Measurements from ENCODE around the gene LHFPL4.

The LHFPL4 gene

DNA sequence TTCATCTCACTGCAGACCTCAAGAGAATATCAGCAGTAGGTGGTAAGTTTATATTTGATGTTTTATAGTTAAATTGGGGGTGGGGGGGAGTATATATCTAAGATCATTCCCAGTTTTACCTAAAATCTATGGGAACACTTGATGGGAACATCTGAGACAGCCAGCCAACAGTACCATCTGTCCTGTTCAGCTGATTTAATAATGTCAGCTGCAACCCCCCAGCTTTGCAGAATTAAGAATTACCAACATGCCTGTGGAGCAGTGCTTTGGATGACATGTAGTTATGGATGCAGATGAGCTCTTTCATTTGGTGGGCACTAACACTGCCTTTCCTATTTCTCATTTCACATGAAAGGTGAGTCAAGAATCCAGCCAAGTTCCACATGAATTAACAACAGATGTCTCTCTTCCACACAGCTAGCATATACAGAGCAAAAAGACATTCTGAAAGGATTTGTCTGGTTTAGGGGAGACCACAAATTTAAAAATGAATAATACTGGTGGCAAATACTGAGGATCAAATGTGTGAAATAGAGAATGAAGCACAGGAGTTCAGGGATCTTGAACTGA lies 80.0 kb downstream of the LHFPL4 start:
- peak; percentile 4 to 10 for DNase-seq (ENCODE audit: low read depth in 2 of 2)

DNA sequence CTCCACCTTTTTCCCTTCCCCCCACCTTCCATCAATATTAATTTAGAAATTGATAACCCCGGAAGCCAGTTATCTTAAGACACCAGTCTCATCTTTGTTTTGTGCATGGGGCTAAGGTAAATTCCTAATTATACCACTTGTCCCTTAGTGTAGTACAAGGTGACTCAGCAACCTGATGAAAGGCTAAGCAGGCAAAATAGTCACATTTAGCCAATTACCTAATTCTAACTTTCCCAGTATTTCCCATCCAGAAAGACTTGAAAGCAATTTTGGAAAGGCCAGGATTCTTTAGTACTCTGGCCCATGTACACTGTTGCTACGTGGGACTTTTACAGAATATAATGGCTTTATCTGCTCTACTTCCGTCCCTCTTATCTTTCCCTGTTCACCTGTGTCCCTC lies 83.6 kb downstream of the LHFPL4 start:
- no peak for DNase-seq (ENCODE audit: low read depth in 2 of 2)

- DNase-seq (ENCODE audit: low read depth in 2 of 2), result no peak
Measured at GRCh38 chr3:9468460-9468859, 85.2 kb downstream of the LHFPL4 start.

- DNase-seq (ENCODE audit: low read depth in 2 of 2), result no peak
Measured at GRCh38 chr3:9467451-9467850, 86.2 kb downstream of the LHFPL4 start.

GRCh38 chr3:9455596-9456131 lies 98.0 kb downstream of the LHFPL4 start:
- DNase-seq (ENCODE audit: low read depth in 2 of 2), result no peak

DNA sequence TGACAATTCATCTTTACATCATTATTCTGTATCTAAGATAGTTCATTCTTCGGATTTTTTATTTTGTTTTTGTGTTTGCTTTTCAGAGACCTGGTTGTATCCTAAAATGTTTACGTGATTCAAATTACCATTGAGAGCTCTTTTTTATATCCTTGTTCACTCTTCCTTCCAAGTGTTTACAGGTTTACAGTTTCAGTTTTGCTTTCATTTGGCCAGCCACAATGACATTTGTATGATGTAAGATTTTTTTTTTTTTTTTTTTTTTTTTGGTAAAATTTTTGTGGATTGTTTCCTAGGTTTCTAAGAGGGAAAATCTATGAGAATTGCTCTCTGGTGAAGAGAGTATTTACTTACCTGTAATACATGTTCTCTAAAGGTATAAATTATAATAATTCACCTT lies 101.2 kb downstream of the LHFPL4 start:
- no peak for DNase-seq (ENCODE audit: low read depth in 2 of 2)

DNA sequence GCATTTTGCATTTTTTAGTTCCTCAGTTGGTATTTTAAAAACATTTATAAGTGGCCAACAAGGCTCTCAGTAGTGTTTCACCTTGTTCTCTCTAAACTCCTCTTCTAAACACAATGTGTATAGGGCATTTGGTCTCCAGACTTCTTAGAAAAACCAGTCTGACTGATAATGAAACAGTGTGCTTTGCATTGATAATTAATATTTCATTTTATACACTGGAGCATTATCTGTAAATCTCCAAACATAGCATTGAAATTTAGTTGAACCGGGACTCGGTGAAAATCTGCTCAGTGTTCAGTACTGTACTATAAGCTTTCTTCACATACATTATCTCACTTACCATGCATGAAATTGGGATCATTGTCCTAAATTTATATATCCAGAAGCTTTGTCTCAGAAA lies 102.6 kb downstream of the LHFPL4 start:
- no peak for DNase-seq (ENCODE audit: low read depth in 2 of 2)

DNA sequence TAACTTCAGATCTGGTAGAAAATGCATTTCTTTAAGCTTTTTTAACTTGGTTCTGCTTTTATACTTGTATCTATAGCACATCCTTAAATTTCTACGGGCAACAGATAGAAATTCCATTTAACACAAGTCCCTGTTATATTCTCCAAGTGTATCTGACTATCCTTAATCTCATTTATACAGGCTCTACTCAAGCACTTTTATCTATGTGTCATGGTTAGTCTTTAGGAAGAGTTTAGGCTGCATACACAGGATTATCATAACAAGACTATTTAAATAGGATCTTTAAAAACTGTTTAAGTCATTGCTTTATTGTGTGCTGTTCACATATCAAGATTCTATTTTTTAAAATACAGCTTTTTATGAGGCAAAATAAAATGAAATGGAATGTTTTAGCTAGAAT lies 103.5 kb downstream of the LHFPL4 start:
- DNase-seq (ENCODE audit: low read depth in 2 of 2), result no peak

DNA sequence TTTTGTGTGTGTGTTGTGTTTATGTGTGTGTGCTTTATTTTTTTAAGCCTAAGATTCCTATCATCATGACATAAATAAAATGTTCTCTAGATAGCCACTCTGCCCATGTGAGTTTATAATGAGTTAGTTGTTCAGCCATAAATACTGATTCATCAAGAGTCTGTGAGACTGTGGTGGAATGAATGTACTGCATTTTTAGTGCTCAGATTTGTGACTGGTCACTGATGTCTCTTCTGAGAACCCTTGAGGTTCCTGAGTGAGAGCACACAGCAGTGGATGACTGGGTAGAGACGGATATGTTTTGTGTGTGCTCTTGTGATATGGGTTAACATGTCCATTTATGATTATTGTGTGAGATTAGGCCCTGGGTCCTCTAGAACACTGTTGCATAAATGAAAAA lies 105.0 kb downstream of the LHFPL4 start:
- DNase-seq (ENCODE audit: low read depth in 2 of 2), result no peak

Measured in fibroblast of skin of left quadriceps (primary cell).